H1 (cell line): Measurements from ENCODE around the gene TLL2. TPM values are rescaled to one million over a fixed set of nuclear protein-coding genes. Genes with fewer than 3 reads are reported as not detected.
A peak's percentile ranks its signal among the peaks of the same experiment; 100 is the strongest.

ENCODE experiments used
- CTCF ChIA-PET: fragments of 300-600 bp; sonication (Branson Sonifier 250); formaldehyde crosslinking; loops from one replicate; lab custom pipeline; 2021; ENCODE audit not compliant: partially characterized antibody; lab: Charles Lee
- POLR2A ChIA-PET: fragments of 300-600 bp; sonication (Branson Sonifier 250); formaldehyde crosslinking; loops from one replicate; lab custom pipeline; 2021; ENCODE audit warnings: inconsistent platforms; ENCODE audit not compliant: partially characterized antibody; lab: Charles Lee
- DNase-seq, 2 experiments: peaks; one replicate each; pipeline versions ENCODE4 v3.0.0 to v3.0.0-alpha.2; 2010 to 2022; ENCODE audit warnings: low spot score in 2 of 2, low read depth in 1 of 2, mixed read lengths in 1 of 2
- FAIRE-seq: peaks from 2 replicates; lab custom pipeline; 2011; peaks lifted over from hg19 to GRCh38; lab: Jason Lieb, UNC
- H2AFZ ChIP-seq: 2 replicates; pipeline ENCODE4 v1.8.1; 2012; ENCODE audit warnings: low read length, inconsistent platforms
- H2AK5ac ChIP-seq: 2 replicates; pipeline ENCODE4 v1.6.1; 2013; ENCODE audit warnings: low read depth, low read length
- H2BK120ac ChIP-seq: replicated peaks from 2 replicates; pipeline ENCODE3; 2013; ENCODE audit warnings: low read depth, low read length, inconsistent platforms
- H2BK12ac ChIP-seq: 2 replicates; pipeline ENCODE4 v1.6.1; 2013; ENCODE audit warnings: low read depth, low read length
- H2BK15ac ChIP-seq: 2 replicates; pipeline ENCODE4 v1.6.1; 2013; ENCODE audit warnings: low read length
- H2BK20ac ChIP-seq: 2 replicates; pipeline ENCODE4 v1.6.1; 2013; ENCODE audit warnings: low read length
- H2BK5ac ChIP-seq: 2 replicates; pipeline ENCODE4 v1.6.1; 2013; ENCODE audit warnings: low read depth, low read length
- H3K14ac ChIP-seq: 2 replicates; pipeline ENCODE4 v1.6.1; 2013; ENCODE audit warnings: inconsistent platforms; ENCODE audit not compliant: insufficient read length
- H3K18ac ChIP-seq: 2 replicates; pipeline ENCODE4 v1.6.1; 2013; ENCODE audit warnings: low read length; ENCODE audit errors: extremely low read depth
- H3K23ac ChIP-seq: 2 replicates; pipeline ENCODE4 v1.6.1; 2013; ENCODE audit warnings: inconsistent platforms; ENCODE audit not compliant: insufficient read length
- H3K23me2 ChIP-seq: 2 replicates; pipeline ENCODE4 v1.6.1; 2013; ENCODE audit warnings: low read depth, low read length
- H3K27ac ChIP-seq: 2 replicates; pipeline ENCODE4 v1.6.1; 2011; ENCODE audit warnings: low read depth, low read length, inconsistent platforms
- H3K27me3 ChIP-seq, 4 experiments: replicated peaks in 1 of 4; 1 replicate in 1 of 4; 2 replicates in 3 of 4; pipeline versions ENCODE4 v1.6.1 to v1.8.1; 2011 to 2013; ENCODE audit warnings: low read length in 3 of 4, mild to moderate bottlenecking in 3 of 4, inconsistent platforms in 2 of 4, mixed read lengths in 2 of 4, moderate library complexity in 1 of 4; ENCODE audit not compliant: control insufficient read depth in 3 of 4, insufficient read depth in 3 of 4; ENCODE audit errors: extremely low read depth in 1 of 4
- H3K36me3 ChIP-seq, 4 experiments: 2 replicates each; pipeline versions ENCODE4 v1.6.1 to v1.8.1; 2011 to 2013; ENCODE audit warnings: mild to moderate bottlenecking in 4 of 4, low read length in 3 of 4, moderate library complexity in 2 of 4, control low read depth in 1 of 4, inconsistent platforms in 1 of 4; ENCODE audit not compliant: insufficient read depth in 4 of 4, control insufficient read depth in 2 of 4
- H3K4ac ChIP-seq: replicated peaks from 2 replicates; pipeline ENCODE3; 2013; ENCODE audit warnings: low read length, low read depth, mixed read lengths, inconsistent platforms; ENCODE audit not compliant: insufficient read length
- H3K4me1 ChIP-seq, 4 experiments: replicated peaks in 1 of 4; 1 replicate in 1 of 4; 2 replicates in 3 of 4; pipeline versions ENCODE4 v1.6.1 to v1.8.1; 2011 to 2013; ENCODE audit warnings: low read length in 3 of 4, inconsistent platforms in 2 of 4, mixed read lengths in 1 of 4; ENCODE audit not compliant: insufficient read depth in 4 of 4, control insufficient read depth in 3 of 4
- H3K4me2 ChIP-seq, 2 experiments: 2 replicates each; pipeline versions ENCODE4 v1.6.1 to v1.8.1; 2011 to 2013; ENCODE audit warnings: low read depth in 2 of 2, low read length in 2 of 2, control low read depth in 1 of 2, inconsistent platforms in 1 of 2, mild to moderate bottlenecking in 1 of 2; ENCODE audit not compliant: insufficient read depth in 1 of 2
- H3K4me3 ChIP-seq, 4 experiments: fragments of 200-600, 300-600 bp in 1 of 4; sonication (generic), shearing (Covaris generic), sonication (Bioruptor Twin) in 1 of 4; 2 replicates each; pipeline versions ENCODE4 v1.5.1 to v1.8.1; 2011 to 2016; ENCODE audit warnings: low read length in 4 of 4, low read depth in 3 of 4, control low read depth in 2 of 4, inconsistent platforms in 2 of 4, mild to moderate bottlenecking in 2 of 4, mixed read lengths in 1 of 4, moderate library complexity in 1 of 4; ENCODE audit not compliant: insufficient read depth in 2 of 4; ENCODE audit errors: extremely low read depth in 1 of 4
- H3K56ac ChIP-seq: replicated peaks from 2 replicates; pipeline ENCODE3; 2013; ENCODE audit warnings: low read depth, mild to moderate bottlenecking, mixed read lengths, low read length, inconsistent platforms; ENCODE audit not compliant: insufficient read length
- H3K79me1 ChIP-seq: 2 replicates; pipeline ENCODE4 v1.6.1; 2013; ENCODE audit warnings: low read depth, low read length, control low read depth
- H3K79me2 ChIP-seq, 2 experiments: 2 replicates each; pipeline versions ENCODE4 v1.6.1 to v1.8.1; 2012 to 2013; ENCODE audit warnings: low read length in 2 of 2, mild to moderate bottlenecking in 2 of 2, inconsistent platforms in 1 of 2; ENCODE audit not compliant: insufficient read depth in 2 of 2, control insufficient read depth in 1 of 2
- H3K9ac ChIP-seq, 4 experiments: replicated peaks in 1 of 4; 1 replicate in 1 of 4; 2 replicates in 3 of 4; pipeline versions ENCODE4 v1.6.1 to v1.8.1; 2011 to 2013; ENCODE audit warnings: low read depth in 3 of 4, low read length in 3 of 4, control low read depth in 2 of 4, mild to moderate bottlenecking in 2 of 4, moderate library complexity in 2 of 4, inconsistent platforms in 1 of 4; ENCODE audit errors: extremely low read depth in 1 of 4
- H3K9me3 ChIP-seq, 2 experiments: 2 replicates each; pipeline versions ENCODE4 v1.6.1 to v1.8.1; 2012 to 2013; ENCODE audit warnings: mild to moderate bottlenecking in 2 of 2, moderate library complexity in 2 of 2, control low read depth in 1 of 2, inconsistent platforms in 1 of 2, low read depth in 1 of 2, low read length in 1 of 2, mixed read lengths in 1 of 2; ENCODE audit not compliant: insufficient read depth in 2 of 2
- H4K20me1 ChIP-seq, 2 experiments: replicated peaks in 1 of 2; 2 replicates each; pipeline versions ENCODE3 to v1.8.1; 2011 to 2013; ENCODE audit warnings: inconsistent platforms in 2 of 2, low read length in 2 of 2, mild to moderate bottlenecking in 1 of 2; ENCODE audit not compliant: insufficient read depth in 2 of 2, control insufficient read depth in 1 of 2
- H4K5ac ChIP-seq: 2 replicates; pipeline ENCODE4 v1.6.1; 2013; ENCODE audit warnings: low read length, low read depth, mixed read lengths, inconsistent platforms; ENCODE audit not compliant: insufficient read length
- H4K8ac ChIP-seq: 2 replicates; pipeline ENCODE4 v1.8.0; 2013; ENCODE audit warnings: mild to moderate bottlenecking, moderate library complexity, low read length, inconsistent platforms; ENCODE audit not compliant: insufficient read depth; ENCODE audit errors: extremely low read depth
- H4K91ac ChIP-seq: replicated peaks from 2 replicates; pipeline ENCODE3; 2013; ENCODE audit warnings: low read length, mixed read lengths, inconsistent platforms; ENCODE audit not compliant: insufficient read length
- KDM1A ChIP-seq: fragments of 200-600, 300-600 bp; sonication (generic); IDR thresholded peaks from 2 replicates; pipeline ENCODE4 v1.7.1; 2016; ENCODE audit warnings: mild to moderate bottlenecking, low read length, borderline replicate concordance
- KDM4A ChIP-seq: IDR thresholded peaks from one replicate; pipeline ENCODE4 v1.7.1; 2012; ENCODE audit warnings: low read depth, mild to moderate bottlenecking, moderate library complexity, low read length, inconsistent platforms; ENCODE audit not compliant: severe bottlenecking
- USF2 ChIP-seq: IDR thresholded peaks from 2 replicates; pipeline ENCODE4 v1.6.1; 2011; ENCODE audit warnings: low read length, improper control_type of control experiment
- WGBS, 2 experiments: shearing (Covaris generic) in 1 of 2; methylation state at CpG; one replicate each; pipeline versions ENCODE4 v1.1.6 to v1.1.7; 2013 to 2015; ENCODE audit warnings: low lambda C conversion rate in 2 of 2, mixed read lengths in 2 of 2, inconsistent platforms in 1 of 2, low coverage in 1 of 2, missing lambda C conversion rate in 1 of 2; ENCODE audit not compliant: insufficient replicate concordance in 2 of 2, insufficient coverage in 1 of 2, insufficient read length in 1 of 2; ENCODE audit errors: extremely low coverage in 1 of 2, missing lambda C conversion rate in 1 of 2; 5-methylcytosine and 5-hydroxymethylcytosine counted together
- polyA plus RNA-seq, 7 experiments: library from polyadenylated mRNA; depleted of rRNA in 3 of 7; stranded (reverse) in 5 of 7; unstranded in 2 of 7; fragments of >200 nt in 5 of 7; fragments of 200-250 nt in 2 of 7; gene quantifications; 1 replicate in 5 of 7; 2 replicates in 1 of 7; 4 replicates in 1 of 7; pipeline versions ENCODE4 v1.2.1 to v1.2.3, GENCODE V29; 2011 to 2013; ENCODE audit warnings: missing spikeins in 2 of 7, mixed read lengths in 2 of 7
- total RNA-seq: library from RNA; stranded (reverse); fragmentation: NEBNext Ultra II Directional; extraction: Animal tissue kit (Norgen Biotek cat#: 25700); gene quantifications from 2 replicates; pipeline ENCODE4 v1.2.1, GENCODE V29; 2021

Gene TLL2
- total and polyA plus RNA-seq, 2 of the 8 experiments (the other 6 are each of a cell fraction or from before 2014, with no cell fraction given) = 2.4 to 3.2 TPM

GRCh38 chr10:96513305-96513697, 425 bp downstream of the TLL2 start:
- Histone ChIP-seq H2BK12ac (0 out of 2 replicates have a peak overlapping the region, but pooled peaks have one; percentile 7), H2BK120ac (no peak overlapping the region), H2AFZ (peak overlapping the region; percentile 0; the same call in 1 of the 2 replicates), H3K79me1 (no peaks in the 10 kb centered on the region), H3K18ac (0 out of 2 replicates have a peak overlapping the region, but pooled peaks have one; percentile 15), H4K8ac (peak overlapping the region; percentile 92), H2AK5ac (no peak overlapping the region), H2BK15ac (no peak overlapping the region), H3K14ac (no peak overlapping the region), H3K4me2 (peak overlapping the region; percentile 85 to 90), H4K91ac (no peak overlapping the region), H3K79me2 (no peaks in the 10 kb centered on the region), H2BK20ac (no peak overlapping the region), H3K4me3 (peak overlapping the region; percentile 32 to 71 (median 66)), H4K5ac (no peak overlapping the region), H3K23ac (no peak overlapping the region), H3K36me3 (no peaks in the 10 kb centered on the region), H3K23me2 (peaks cover 18% of the 10 kb centered on the region), H3K4ac (no peak overlapping the region), H3K4me1 (peaks cover 16 to 18% (median 17%) of the 10 kb centered on the region in 4 experiments), H3K27me3 (peaks cover 10 to 30% (median 26%) of the 10 kb centered on the region in 4 experiments), H3K56ac (no peak overlapping the region), H3K9ac (peak overlapping the region in 1 of 4 experiments; percentile 4; a peak in 2 of 7 replicates), H4K20me1 (peaks cover 7 to 13% of the 10 kb centered on the region in 2 experiments), H3K27ac (no peak overlapping the region; the same call in 1 of the 2 replicates), H2BK5ac (no peak overlapping the region), H3K9me3 (no peaks in the 10 kb centered on the region)
- POLR2A ChIA-PET = interaction anchor here (0.8 to 2.9 kb wide), 10 partner anchors 10 to 138 kb away, joined by 3 to 15 read pairs (median 4); no protein-coding TSS in a partner anchor
- FAIRE-seq = no peak
- DNase-seq = no peak
- CTCF ChIA-PET = interaction anchor here (0.7 to 11.7 kb wide), 31 partner anchors 10 to 178 kb away, joined by 3 to 276 read pairs (median 5); no protein-coding TSS in a partner anchor
- 4% methylated on average over 26 of the region's 31 CpGs; no CpG with 5 or more reads in 1 of the 2 experiments for WGBS, 2 experiments
- TF ChIP-seq KDM1A = no peak
- TF ChIP-seq USF2 = no peak
- TF ChIP-seq KDM4A = peak; percentile 7
